Thoracic aorta (tissue), 2 donors: Measurements from ENCODE around the gene RGS8. TPM values are rescaled to one million over a fixed set of nuclear protein-coding genes. Genes with fewer than 3 reads are reported as not detected.

Source experiments
- ATAC-seq: fragments of 150-250 bp; one replicate; pipeline ENCODE4 v1.8.0; 2017; ENCODE audit warnings: low read depth; ENCODE audit not compliant: insufficient number of reproducible peaks, low FRiP score
- DNase-seq: peaks from one replicate; pipeline ENCODE4 v3.0.0-alpha.2; 2020; ENCODE audit warnings: low spot score
- H3K27ac ChIP-seq, 2 donors: fragments of 200-600 bp; sonication (generic); 1 replicate in 1 of 2; 2 replicates in 1 of 2; pipeline ENCODE4 v1.5.1; 2016; ENCODE audit warnings: mild to moderate bottlenecking in 2 of 2, moderate library complexity in 2 of 2
- H3K27me3 ChIP-seq: fragments of 200-600 bp; sonication (generic); replicated peaks from 2 replicates; pipeline ENCODE4 v1.6.0; 2016; ENCODE audit warnings: mild to moderate bottlenecking; ENCODE audit not compliant: insufficient read depth
- H3K36me3 ChIP-seq: fragments of 200-600 bp; sonication (generic); one replicate; pipeline ENCODE4 v1.5.1; 2016
- H3K4me1 ChIP-seq, 2 donors: fragments of 200-600 bp; sonication (generic); 1 replicate in 1 of 2; 2 replicates in 1 of 2; pipeline versions ENCODE4 v1.5.1 to v1.6.0; 2016; ENCODE audit warnings: low read depth in 2 of 2, mild to moderate bottlenecking in 1 of 2; ENCODE audit not compliant: control insufficient read depth in 1 of 2
- H3K4me3 ChIP-seq: fragments of 200-600 bp; sonication (generic); 2 replicates; pipeline ENCODE4 v1.5.1; 2016; ENCODE audit warnings: mild to moderate bottlenecking
- H3K9me3 ChIP-seq: fragments of 200-600 bp; sonication (generic); 2 replicates; pipeline ENCODE4 v1.5.1; 2016
- total RNA-seq, 2 donors: library from RNA; depleted of rRNA; stranded (reverse); fragments of >200 nt; gene quantifications; one replicate each; pipeline versions ENCODE4 v1.1.0 to v1.2.3, GENCODE V29; 2016
- TF ChIP-seq, protein P1 (sequence below): fragments of 200-600 bp; sonication (generic); IDR thresholded peaks from one replicate; pipeline ENCODE4 v1.5.1; 2019; ENCODE audit warnings: antibody characterized with exemption

The RGS8 gene, protein sequence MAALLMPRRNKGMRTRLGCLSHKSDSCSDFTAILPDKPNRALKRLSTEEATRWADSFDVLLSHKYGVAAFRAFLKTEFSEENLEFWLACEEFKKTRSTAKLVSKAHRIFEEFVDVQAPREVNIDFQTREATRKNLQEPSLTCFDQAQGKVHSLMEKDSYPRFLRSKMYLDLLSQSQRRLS
- not detected for total RNA-seq

DNA sequence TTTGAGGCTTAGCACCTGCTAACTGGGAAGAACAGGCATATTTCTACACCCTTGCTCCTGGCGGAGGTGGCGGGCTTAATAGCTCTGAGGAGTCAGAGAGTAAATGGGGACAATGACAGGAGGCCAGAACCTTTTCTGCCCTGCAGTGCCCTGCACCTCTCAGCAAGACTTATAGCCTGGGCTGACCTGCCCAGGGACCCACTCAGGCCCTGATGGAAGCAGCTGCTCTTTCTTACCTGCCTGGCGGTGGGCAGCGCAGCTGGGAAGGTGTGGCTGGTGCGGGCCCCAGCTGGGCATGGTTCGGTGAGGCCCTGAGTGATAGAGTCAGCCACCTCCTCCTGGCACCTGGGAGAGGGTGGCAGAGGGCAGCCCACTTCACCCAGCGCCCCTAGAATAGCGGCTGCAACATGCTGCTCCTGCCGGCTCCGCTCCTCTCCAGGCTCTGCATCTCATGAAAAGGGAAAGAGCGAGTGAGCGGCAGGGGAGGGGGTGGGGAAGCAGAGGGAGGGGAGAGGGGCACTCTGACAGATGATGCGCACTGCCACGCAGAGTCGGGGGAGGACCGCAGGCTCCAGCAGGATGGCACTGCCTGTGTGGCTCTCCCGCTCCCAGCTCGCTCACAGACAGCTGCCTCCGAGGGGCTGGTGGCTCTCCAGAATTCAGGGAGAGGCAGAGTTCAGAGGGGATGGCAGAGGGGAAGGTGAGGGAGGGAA, at the start of gene RGS8:
RGS8 (minus strand) TSS at position 472 of the 713 bp plus-strand sequence. CDS start 14,938 bp downstream, outside the sequence.
- Histone ChIP-seq H3K4me1 (no peaks in the 10 kb centered on the region), H3K27ac (no peak within 1 kb of the TSS), H3K27me3 (no peaks in the 10 kb centered on the region), H3K4me3 (no peak within 1 kb of the TSS), H3K36me3 (no peaks in the 10 kb centered on the region), H3K9me3 (no peaks in the 10 kb centered on the region)
- TF ChIP-seq, protein P1, sequence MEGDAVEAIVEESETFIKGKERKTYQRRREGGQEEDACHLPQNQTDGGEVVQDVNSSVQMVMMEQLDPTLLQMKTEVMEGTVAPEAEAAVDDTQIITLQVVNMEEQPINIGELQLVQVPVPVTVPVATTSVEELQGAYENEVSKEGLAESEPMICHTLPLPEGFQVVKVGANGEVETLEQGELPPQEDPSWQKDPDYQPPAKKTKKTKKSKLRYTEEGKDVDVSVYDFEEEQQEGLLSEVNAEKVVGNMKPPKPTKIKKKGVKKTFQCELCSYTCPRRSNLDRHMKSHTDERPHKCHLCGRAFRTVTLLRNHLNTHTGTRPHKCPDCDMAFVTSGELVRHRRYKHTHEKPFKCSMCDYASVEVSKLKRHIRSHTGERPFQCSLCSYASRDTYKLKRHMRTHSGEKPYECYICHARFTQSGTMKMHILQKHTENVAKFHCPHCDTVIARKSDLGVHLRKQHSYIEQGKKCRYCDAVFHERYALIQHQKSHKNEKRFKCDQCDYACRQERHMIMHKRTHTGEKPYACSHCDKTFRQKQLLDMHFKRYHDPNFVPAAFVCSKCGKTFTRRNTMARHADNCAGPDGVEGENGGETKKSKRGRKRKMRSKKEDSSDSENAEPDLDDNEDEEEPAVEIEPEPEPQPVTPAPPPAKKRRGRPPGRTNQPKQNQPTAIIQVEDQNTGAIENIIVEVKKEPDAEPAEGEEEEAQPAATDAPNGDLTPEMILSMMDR: no peak
- ATAC-seq (no peak), DNase-seq (no peak)

DNA sequence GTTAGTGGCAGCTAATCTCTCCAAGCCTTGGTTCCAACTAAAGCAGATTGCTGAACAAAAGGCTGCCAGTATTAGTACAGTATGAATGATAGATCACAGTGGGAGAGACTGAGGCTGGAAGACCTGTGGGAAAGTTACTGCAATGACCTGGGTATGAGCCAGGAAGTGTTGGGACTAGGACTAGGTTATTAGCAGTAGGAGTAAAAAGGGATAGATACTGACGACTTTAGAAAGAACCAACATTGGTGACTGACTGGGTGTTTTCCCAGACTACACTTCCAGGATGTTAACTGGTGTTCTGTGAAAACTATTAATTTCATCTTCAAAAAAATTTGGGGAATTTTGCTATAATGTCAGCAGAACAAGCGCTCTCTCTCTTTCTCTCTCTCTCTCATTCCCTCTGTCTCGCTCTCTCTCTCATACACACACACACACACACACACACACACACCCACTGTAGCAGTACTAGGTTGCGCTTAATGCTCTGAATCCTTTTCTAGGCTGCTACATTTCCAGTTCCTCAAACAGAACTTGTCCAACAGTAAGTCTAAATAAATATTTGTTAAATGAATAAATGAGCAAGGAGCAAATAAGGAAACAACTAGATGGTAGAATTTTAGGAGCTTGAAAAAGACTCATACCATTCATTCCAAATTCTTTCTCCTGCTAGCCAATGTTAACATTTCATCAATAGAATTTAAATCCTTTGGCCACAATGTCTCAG, 47.6 kb upstream of the RGS8 start:
- ATAC-seq (no peak), DNase-seq (no peak)
- no peaks in the 10 kb centered on the region for H3K36me3 ChIP-seq
- TF ChIP-seq, protein P1: no peak
- H3K27ac ChIP-seq: no peak overlapping the region
- H3K9me3 ChIP-seq: no peaks in the 10 kb centered on the region
- peaks cover 0 to 8% of the 10 kb centered on the region in 2 donors for H3K4me1 ChIP-seq
- H3K4me3 ChIP-seq: no peak overlapping the region
- H3K27me3 ChIP-seq: no peaks in the 10 kb centered on the region

DNA sequence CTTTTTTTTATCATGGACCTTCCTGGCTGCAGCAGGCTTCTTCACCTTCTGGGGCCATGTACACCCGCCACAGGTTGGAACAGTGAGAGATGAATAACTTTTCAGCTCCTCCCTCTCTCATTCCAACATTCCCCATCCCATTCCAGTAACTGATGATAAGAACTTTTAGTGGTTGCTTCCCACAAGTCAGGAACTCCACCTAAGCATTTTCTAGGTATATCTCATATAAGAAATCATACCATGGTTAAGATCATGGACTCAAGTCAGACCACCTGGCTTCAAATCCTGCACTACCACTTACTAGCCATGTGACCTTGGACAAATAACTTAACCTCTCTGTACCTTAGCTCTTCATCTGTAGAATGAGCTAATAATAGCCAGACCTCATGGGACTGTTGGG, 42.5 kb upstream of the RGS8 start:
- Histone ChIP-seq H3K27ac (no peak overlapping the region), H3K9me3 (no peaks in the 10 kb centered on the region), H3K36me3 (no peaks in the 10 kb centered on the region), H3K4me3 (no peak overlapping the region), H3K27me3 (no peaks in the 10 kb centered on the region), H3K4me1 (peaks cover 0 to 8% of the 10 kb centered on the region in 2 donors)
- DNase-seq: no peak
- no peak for ATAC-seq
- TF ChIP-seq, protein P1: no peak

DNA sequence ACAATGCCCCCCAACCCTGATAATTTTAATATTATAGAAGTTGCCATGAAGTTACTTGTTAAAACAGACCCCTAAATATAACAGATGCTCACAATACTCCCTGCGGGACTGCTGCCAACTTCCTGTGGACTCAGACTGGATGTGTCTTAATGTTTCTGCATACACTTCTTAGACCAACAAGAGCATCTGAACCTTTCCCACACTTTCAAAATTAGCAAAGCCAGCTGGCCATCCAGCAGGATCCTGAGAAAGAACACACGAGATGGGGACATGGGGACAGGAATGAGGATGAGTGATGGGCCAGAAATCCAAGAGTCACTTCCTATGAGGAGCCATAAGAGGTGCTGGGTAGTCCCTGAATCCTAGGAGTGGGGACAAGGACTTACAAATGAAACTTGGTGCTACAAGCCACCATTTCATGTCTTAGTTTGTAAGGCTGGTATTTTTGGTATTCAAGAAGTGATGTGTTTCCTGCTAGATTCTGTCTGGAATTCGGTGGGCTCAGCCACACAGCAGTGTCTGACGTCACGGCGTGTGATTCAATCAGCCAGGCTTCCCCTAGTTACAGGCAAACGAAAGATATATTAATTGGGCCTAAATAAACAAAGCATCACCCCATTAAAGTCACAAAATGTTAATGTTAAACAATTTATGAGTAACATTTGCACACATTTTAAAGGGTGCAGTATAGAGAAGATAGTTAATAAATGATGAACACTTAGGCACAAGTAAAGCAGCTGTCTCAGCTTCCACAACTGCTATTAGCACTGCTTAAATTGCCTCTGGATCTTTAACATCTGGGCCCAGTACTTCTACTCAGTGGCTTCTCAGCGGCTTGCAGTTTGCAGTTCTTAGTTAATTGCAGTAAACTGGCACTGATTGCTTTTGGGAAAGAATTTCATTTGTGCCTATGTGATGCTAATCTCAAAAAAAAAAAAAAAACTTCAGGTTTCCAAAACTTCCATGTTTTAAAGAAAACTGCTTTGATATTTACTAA, 41.2 kb upstream of the RGS8 start:
- no peak overlapping the region for H3K4me3 ChIP-seq
- no peaks in the 10 kb centered on the region for H3K36me3 ChIP-seq
- no peak overlapping the region for H3K27ac ChIP-seq

More for the DNA sequence above, 41.2 kb upstream of the RGS8 start:
- H3K4me1 ChIP-seq: peaks cover 0 to 8% of the 10 kb centered on the region in 2 donors
- TF ChIP-seq, protein P1: no peak
- H3K9me3 ChIP-seq: no peaks in the 10 kb centered on the region
- DNase-seq (no peak), ATAC-seq (no peak)
- H3K27me3 ChIP-seq: no peaks in the 10 kb centered on the region
